ENCODE measurements around the gene GPBAR1.
"Not testable (repeated sequence)": the region's sequence is repeated elsewhere in the genome, so short reads cannot be mapped to it uniquely, and the experiment has no call there.

The GPBAR1 gene

DNA sequence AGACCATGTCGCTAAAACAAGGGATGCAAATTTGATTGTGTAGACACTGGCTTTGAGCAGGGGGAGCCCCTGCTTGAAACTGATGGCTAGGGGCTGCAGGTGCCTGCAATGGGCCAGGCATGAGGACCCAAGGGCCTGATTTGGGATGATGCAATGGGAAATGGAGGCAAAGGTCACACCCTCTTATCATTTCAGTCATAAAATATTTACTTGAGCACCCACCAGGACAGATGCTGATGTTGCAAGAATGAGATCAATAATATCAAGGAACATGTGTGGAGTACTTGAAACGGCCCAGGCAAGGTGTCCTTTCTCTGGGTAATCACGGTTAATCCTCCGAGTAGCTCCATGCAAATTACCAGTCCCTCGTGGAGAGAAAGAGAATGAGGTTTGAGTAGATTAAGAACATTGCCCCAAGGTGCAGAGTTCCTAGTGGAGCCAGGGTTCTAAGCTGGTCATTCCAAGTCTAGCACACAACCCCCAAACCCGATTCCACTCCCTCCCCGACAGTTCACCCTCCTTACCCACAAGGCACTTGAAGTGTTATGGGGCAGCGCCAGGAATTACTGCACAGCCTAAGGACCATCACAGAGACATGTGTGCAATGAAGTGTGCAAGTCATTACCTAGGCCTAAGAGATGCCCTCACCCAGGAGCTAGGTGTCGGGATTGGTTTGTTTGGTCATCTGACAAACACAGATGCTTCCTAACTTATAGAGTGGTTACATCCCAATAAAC is 45.5 kb downstream of the GPBAR1 start:
- no peak for DNase-seq (ENCODE audit: extremely low read depth in 1 of 2, low read depth in 1 of 2)

DNA sequence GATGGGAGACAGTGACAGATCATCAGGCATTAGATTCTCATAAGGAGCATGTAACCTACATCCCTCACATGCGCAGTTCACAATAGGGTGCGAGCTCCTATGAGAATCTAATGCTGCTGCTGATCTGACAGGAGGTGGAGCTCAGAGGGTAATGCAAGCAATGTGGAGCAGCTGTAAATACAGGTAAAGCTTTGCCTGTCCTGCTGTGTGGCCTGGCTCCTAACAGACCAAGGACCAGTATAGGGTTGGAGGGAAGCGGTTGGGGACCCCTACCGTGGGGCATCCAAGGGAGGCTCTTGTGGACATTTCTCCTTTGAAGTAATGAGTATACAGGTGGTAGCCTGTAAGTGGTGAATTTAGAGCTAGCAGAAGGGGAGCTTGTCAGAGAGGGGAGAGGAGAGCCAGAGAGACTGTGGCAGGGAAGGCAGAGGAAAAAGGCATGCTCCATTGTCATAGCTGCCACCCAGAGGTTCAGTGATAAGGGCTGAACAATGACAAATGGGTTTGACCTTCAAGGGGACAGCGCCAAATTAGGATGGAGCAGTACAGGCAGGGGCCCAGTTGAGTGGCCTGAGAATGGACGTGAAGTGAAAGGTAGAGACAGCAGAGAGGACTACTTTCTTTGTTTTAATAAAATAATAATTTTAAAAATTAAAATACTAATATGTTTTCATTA is 46.7 kb downstream of the GPBAR1 start:
- no peak for DNase-seq (ENCODE audit: extremely low read depth in 1 of 2, low read depth in 1 of 2)

DNA sequence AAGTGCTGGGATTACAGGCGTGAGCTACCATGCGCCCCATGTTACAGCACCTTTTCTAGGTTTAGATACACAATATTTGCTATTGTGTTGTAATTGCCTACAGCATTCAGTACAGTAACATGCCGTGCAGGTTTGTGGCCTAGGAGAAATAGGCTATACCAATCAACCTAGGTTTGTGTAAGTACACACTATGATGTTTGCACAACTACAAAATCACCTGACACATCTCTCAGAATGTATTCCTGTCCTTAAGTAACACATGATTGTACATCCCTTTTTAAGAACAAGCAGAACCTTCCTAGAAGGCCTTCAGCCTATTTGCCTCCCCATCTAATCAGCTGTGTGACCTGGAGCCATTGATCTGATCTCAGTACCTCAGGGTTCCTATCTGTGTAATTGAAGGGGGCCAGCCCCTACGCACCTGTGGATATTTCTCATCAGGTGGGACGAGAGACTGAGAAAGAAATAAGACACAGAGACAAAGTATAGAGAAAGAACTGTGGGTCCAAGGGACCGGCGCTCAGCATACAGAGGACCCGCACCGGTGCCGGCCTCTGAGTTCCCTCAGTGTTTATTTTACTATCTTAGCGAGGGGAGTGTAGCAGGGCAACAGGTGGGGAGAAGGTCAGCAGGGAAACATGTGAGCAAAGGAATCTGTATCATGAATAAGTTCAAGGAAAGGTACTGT is 50.2 kb downstream of the GPBAR1 start:
- DNase-seq (ENCODE audit: extremely low read depth in 1 of 2, low read depth in 1 of 2), result no peak

DNA sequence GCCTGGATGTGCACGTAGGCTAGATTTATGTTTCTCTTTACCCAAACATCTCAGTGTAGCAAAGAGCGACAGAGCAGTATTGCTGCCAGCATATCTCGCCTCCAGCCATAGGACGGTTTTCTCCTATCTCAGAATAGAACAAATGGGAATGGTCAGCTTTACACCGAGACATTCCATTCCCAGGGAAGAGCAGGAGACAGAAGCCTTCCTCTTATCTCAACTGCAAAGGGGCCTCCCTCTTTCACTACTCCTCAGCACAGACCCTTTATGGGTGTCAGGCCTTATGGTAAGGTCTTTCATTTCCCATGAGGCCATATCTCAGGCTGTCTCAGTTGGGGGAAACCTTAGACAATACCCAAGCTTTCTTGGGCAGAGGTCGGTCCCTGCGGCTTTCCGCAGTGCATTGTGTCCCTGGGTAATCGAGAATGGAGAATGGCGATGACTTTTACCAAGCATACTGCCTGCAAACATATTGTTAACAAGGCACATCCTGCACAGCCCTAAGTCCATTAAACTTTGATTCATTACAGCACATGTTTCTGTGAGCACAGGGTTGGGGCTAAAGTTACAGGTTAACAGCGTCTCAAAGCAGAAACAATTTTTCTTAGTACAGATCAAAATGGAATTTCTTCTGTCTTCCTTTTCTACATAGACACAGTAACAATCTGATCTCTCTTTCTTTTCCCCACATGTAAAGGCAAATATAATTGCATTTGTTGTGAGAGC is 50.9 kb downstream of the GPBAR1 start:
- not testable (repeated sequence) for DNase-seq (ENCODE audit: extremely low read depth in 1 of 2, low read depth in 1 of 2)

DNA sequence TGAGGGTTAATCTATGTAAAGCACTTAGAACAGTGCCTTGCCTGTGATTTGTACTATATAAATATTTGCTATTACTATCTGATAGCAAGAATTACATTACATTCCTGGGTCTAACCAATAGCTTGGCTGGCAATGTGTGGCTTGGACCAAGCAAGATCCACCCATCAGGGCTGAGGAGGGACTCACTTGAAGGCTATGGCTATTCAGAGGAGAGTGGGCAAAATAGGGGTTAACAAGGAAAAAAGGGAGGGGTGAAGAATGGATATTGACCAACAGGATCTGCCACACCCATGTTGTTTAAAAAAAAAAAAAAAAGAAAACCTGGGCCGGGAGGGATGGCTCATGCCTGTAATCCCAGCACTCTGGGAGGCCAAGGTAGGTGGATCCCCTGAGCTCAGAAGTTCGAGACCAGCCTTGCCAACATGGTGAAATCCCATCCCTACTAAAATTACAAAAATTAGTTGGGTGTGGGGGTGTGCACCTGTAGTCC is 51.5 kb downstream of the GPBAR1 start:
- DNase-seq (ENCODE audit: extremely low read depth in 1 of 2, low read depth in 1 of 2), result no peak

DNA sequence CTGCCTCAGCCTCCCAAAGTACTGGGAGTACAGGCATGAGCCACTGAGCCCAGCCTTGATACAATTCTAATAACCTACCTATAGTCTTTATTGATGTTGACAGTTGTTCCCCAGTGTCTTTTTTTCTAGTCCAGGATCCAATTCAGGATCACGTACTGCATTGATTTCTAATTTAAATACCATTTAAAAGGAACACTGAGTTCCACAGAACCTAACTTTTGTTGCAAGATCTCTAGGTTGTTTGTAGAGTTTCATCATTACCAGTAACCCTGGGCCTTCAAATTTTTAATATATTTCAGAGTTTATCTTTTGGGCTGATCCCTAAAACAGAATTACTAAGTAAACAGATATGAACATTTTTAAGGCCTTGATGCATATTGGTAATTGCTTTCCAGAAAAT is 52.5 kb downstream of the GPBAR1 start:
- no peak for DNase-seq (ENCODE audit: extremely low read depth in 1 of 2, low read depth in 1 of 2)
